Measurements from ENCODE around the gene PDE8B.

- no peak for TF ChIP-seq CTCF (IDR thresholded peaks at IDR 0.05 in 2 of 3, conservative IDR thresholded peaks at IDR 0.05 in 1 of 3; ENCODE audit: borderline replicate concordance in 1 of 3, insufficient read depth in 1 of 3, low read depth in 2 of 3, low read length in 2 of 3)
- no peak for TF ChIP-seq MAX (IDR thresholded peaks at IDR 0.05)
These were observed 192.3 kb downstream of the PDE8B start for GRCh38 chr5:77402796-77403195.

All from HCT116 (cell line).